H9 (cell line): Measurements from ENCODE around the gene RBM15. TPM values are rescaled to one million over a fixed set of nuclear protein-coding genes. Genes with fewer than 3 reads are reported as not detected.

ENCODE experiments used
- DNase-seq: peaks from one replicate; pipeline ENCODE4 v3.0.0-alpha.2; 2017
- H2AFZ ChIP-seq: one replicate; pipeline ENCODE4 v1.6.1; 2013; ENCODE audit warnings: mild to moderate bottlenecking, low read length, control low read depth, moderate library complexity
- H2AK5ac ChIP-seq: 2 replicates; pipeline ENCODE4 v1.6.1; 2013; ENCODE audit warnings: low read length, control low read depth, mixed read lengths; ENCODE audit not compliant: insufficient read length
- H2BK120ac ChIP-seq: one replicate; pipeline ENCODE4 v1.6.1; 2013; ENCODE audit warnings: low read depth, mild to moderate bottlenecking, low read length, control low read depth, inconsistent platforms; ENCODE audit not compliant: poor library complexity, severe bottlenecking
- H2BK12ac ChIP-seq: 2 replicates; pipeline ENCODE4 v1.6.1; 2013; ENCODE audit warnings: low read length, control low read depth, mixed read lengths, low read depth; ENCODE audit not compliant: insufficient read length
- H2BK15ac ChIP-seq: 2 replicates; pipeline ENCODE4 v1.6.1; 2013; ENCODE audit warnings: low read depth, low read length, control low read depth
- H2BK20ac ChIP-seq: one replicate; pipeline ENCODE4 v1.6.1; 2013; ENCODE audit warnings: low read depth, mild to moderate bottlenecking, low read length, control low read depth, inconsistent platforms; ENCODE audit not compliant: poor library complexity, severe bottlenecking
- H2BK5ac ChIP-seq: 2 replicates; pipeline ENCODE4 v1.6.1; 2013; ENCODE audit warnings: low read length, control low read depth, mixed read lengths; ENCODE audit not compliant: insufficient read length
- H3K14ac ChIP-seq: 2 replicates; pipeline ENCODE4 v1.6.1; 2013; ENCODE audit warnings: low read length, control low read depth; ENCODE audit not compliant: insufficient read depth
- H3K18ac ChIP-seq: 2 replicates; pipeline ENCODE4 v1.6.1; 2013; ENCODE audit warnings: low read depth, mild to moderate bottlenecking, mixed read lengths, low read length, control low read depth; ENCODE audit not compliant: insufficient read length
- H3K23ac ChIP-seq: 2 replicates; pipeline ENCODE4 v1.6.1; 2013; ENCODE audit warnings: low read length, control low read depth, mixed read lengths, low read depth; ENCODE audit not compliant: insufficient read length
- H3K23me2 ChIP-seq: 2 replicates; pipeline ENCODE4 v1.6.1; 2013; ENCODE audit warnings: low read depth, mild to moderate bottlenecking, mixed read lengths, low read length, control low read depth; ENCODE audit not compliant: insufficient read length, poor library complexity, severe bottlenecking
- H3K27ac ChIP-seq: 2 replicates; pipeline ENCODE4 v1.5.1; 2013; ENCODE audit warnings: low read length, control low read depth, mixed read lengths, low read depth; ENCODE audit not compliant: insufficient read length
- H3K27me3 ChIP-seq: 2 replicates; pipeline ENCODE4 v1.6.1; 2013; ENCODE audit warnings: low read length, control low read depth, inconsistent platforms; ENCODE audit not compliant: insufficient read depth
- H3K4ac ChIP-seq: 2 replicates; pipeline ENCODE4 v1.6.1; 2013; ENCODE audit warnings: low read depth, mild to moderate bottlenecking, control low read depth, inconsistent platforms, low read length, moderate library complexity
- H3K4me1 ChIP-seq: 2 replicates; pipeline ENCODE4 v1.6.1; 2013; ENCODE audit warnings: low read length, control low read depth, inconsistent platforms; ENCODE audit not compliant: insufficient read depth
- H3K4me2 ChIP-seq: 2 replicates; pipeline ENCODE4 v1.6.1; 2013; ENCODE audit warnings: low read length, control low read depth, mixed read lengths; ENCODE audit not compliant: insufficient read length, insufficient read depth
- H3K56ac ChIP-seq: 2 replicates; pipeline ENCODE4 v1.6.1; 2013; ENCODE audit warnings: low read depth, mild to moderate bottlenecking, mixed read lengths, low read length, control low read depth; ENCODE audit not compliant: insufficient read length
- H3K79me1 ChIP-seq: 2 replicates; pipeline ENCODE4 v1.6.1; 2013; ENCODE audit warnings: low read depth, mild to moderate bottlenecking, moderate library complexity, low read length, control low read depth, inconsistent platforms; ENCODE audit not compliant: insufficient read depth, poor library complexity, severe bottlenecking
- H3K79me2 ChIP-seq: 2 replicates; pipeline ENCODE4 v1.6.1; 2013; ENCODE audit warnings: low read length, control low read depth, inconsistent platforms; ENCODE audit not compliant: insufficient read depth
- H3K9ac ChIP-seq: 2 replicates; pipeline ENCODE4 v1.6.1; 2013; ENCODE audit warnings: low read length, control low read depth, mixed read lengths; ENCODE audit not compliant: insufficient read length; ENCODE audit errors: extremely low read depth
- H3K9me3 ChIP-seq: one replicate; pipeline ENCODE4 v1.6.1; 2013; ENCODE audit warnings: low read depth, low read length, inconsistent platforms; ENCODE audit not compliant: control insufficient read depth
- H3T11ph ChIP-seq: one replicate; pipeline ENCODE4 v1.6.1; 2013; ENCODE audit warnings: mild to moderate bottlenecking, low read length, control low read depth, inconsistent platforms
- H4K20me1 ChIP-seq: one replicate; pipeline ENCODE4 v1.6.1; 2013; ENCODE audit not compliant: control insufficient read depth, insufficient read length, insufficient read depth
- H4K5ac ChIP-seq: 2 replicates; pipeline ENCODE4 v1.6.1; 2013; ENCODE audit warnings: low read depth, mild to moderate bottlenecking, mixed read lengths, low read length, control low read depth; ENCODE audit not compliant: insufficient read length
- H4K8ac ChIP-seq: replicated peaks from 2 replicates; pipeline ENCODE4 v1.6.1; 2013; ENCODE audit warnings: low read length, control low read depth, mixed read lengths, low read depth; ENCODE audit not compliant: insufficient read length
- H4K91ac ChIP-seq: 2 replicates; pipeline ENCODE4 v1.6.1; 2013; ENCODE audit warnings: low read depth, mild to moderate bottlenecking, moderate library complexity, mixed read lengths, low read length, control low read depth; ENCODE audit not compliant: insufficient read length
- H3K27ac Mint-ChIP-seq, 3 experiments: 2 replicates in 2 of 3; 3 replicates in 1 of 3; pipeline ENCODE4 v1.8.0; 2020 to 2021; ENCODE audit warnings: mixed read lengths in 3 of 3, mild to moderate bottlenecking in 1 of 3, moderate library complexity in 1 of 3
- H3K27me3 Mint-ChIP-seq: 2 replicates; pipeline ENCODE4 v1.8.0; 2021; ENCODE audit warnings: low read depth, mild to moderate bottlenecking, moderate library complexity, mixed read lengths
- H3K36me3 Mint-ChIP-seq, 3 experiments: 2 replicates in 2 of 3; 3 replicates in 1 of 3; pipeline ENCODE4 v1.8.0; 2020 to 2021; ENCODE audit warnings: low read depth in 3 of 3, mixed read lengths in 3 of 3; ENCODE audit not compliant: insufficient read depth in 1 of 3
- H3K4me1 Mint-ChIP-seq, 2 experiments: 2 replicates each; pipeline ENCODE4 v1.8.0; 2020; ENCODE audit warnings: mixed read lengths in 2 of 2
- H3K4me3 Mint-ChIP-seq, 2 experiments: 2 replicates in 1 of 2; 3 replicates in 1 of 2; pipeline ENCODE4 v1.8.0; 2020 to 2021; ENCODE audit warnings: mild to moderate bottlenecking in 2 of 2, mixed read lengths in 2 of 2, moderate library complexity in 1 of 2
- H3K9me3 Mint-ChIP-seq, 2 experiments: 2 replicates in 1 of 2; 3 replicates in 1 of 2; pipeline ENCODE4 v1.8.0; 2020; ENCODE audit warnings: mild to moderate bottlenecking in 2 of 2, mixed read lengths in 2 of 2, moderate library complexity in 1 of 2
- WGBS: extraction: QIAGEN DNeasy Blood & Tissue Kit; methylation state at CpG from one replicate; pipeline ENCODE4 v1.1.7; 2013; ENCODE audit warnings: missing lambda C conversion rate, low lambda C conversion rate, mixed read lengths; ENCODE audit not compliant: insufficient read length; ENCODE audit errors: extremely low coverage; 5-methylcytosine and 5-hydroxymethylcytosine counted together
- total RNA-seq: library from RNA; stranded (reverse); gene quantifications from 2 replicates; pipeline ENCODE4 v1.2.1, GENCODE V29; 2021
- TF ChIP-seq, protein P1 (sequence below): fragments of 200-600 bp; sonication (generic); conservative IDR thresholded peaks from 3 replicates; pipeline ENCODE4 v1.8.0; 2021; ENCODE audit warnings: antibody characterized with exemption, mild to moderate bottlenecking

RBM15 gene
- total RNA-seq, 1 experiment from 2014 or later: 62.0 TPM

DNA sequence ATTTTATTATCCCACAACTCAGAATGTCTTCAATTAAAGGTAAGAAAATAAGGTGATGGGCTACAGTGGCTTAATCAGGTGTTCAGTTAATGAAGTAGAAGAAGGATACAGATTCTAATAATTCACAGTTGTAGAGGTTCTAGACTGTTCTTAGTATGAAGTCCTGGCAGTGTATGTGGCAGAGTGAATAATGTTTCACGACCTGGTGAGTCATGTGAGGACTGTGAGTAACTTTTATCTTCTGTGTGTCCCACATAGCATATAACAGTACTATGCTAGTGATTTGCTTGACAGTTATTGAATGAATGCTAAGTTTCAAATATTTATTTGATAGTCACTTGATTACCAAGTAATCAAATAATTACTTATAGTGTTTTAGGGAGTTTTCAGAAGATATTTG is 31.6 kb downstream of the RBM15 start:
- Histone ChIP-seq H3K14ac (no peak overlapping the region), H2BK120ac (no peak overlapping the region), H3K27me3 (no peaks in the 10 kb centered on the region), H3K79me2 (peaks cover 2% of the 10 kb centered on the region; the same call in 1 of the 2 replicates), H2BK12ac (no peak overlapping the region), H2AFZ (no peak overlapping the region), H3K56ac (no peak overlapping the region), H4K5ac (no peak overlapping the region), H2BK5ac (no peak overlapping the region), H4K91ac (no peak overlapping the region), H3K79me1 (peaks cover 5% of the 10 kb centered on the region), H3K23me2 (no peaks in the 10 kb centered on the region), H4K8ac (no peak overlapping the region), H3K27ac (no peak overlapping the region), H3K4me2 (no peak overlapping the region), H3K4me1 (no peaks in the 10 kb centered on the region), H3K18ac (no peak overlapping the region), H2AK5ac (no peak overlapping the region), H4K20me1 (no peaks in the 10 kb centered on the region), H3K4ac (no peak overlapping the region), H3K23ac (no peak overlapping the region), H2BK15ac (no peak overlapping the region), H2BK20ac (no peak overlapping the region), H3T11ph (no peak overlapping the region), H3K9me3 (no peaks in the 10 kb centered on the region), H3K9ac (no peak overlapping the region)
- Mint-ChIP-seq H3K27me3 (no peaks in the 10 kb centered on the region), H3K9me3 (no peaks in the 10 kb centered on the region), H3K36me3 (peaks cover 5 to 19% (median 19%) of the 10 kb centered on the region in 3 experiments), H3K4me3 (no peak overlapping the region), H3K4me1 (no peaks in the 10 kb centered on the region), H3K27ac (no peak overlapping the region)
- TF ChIP-seq, protein P1, sequence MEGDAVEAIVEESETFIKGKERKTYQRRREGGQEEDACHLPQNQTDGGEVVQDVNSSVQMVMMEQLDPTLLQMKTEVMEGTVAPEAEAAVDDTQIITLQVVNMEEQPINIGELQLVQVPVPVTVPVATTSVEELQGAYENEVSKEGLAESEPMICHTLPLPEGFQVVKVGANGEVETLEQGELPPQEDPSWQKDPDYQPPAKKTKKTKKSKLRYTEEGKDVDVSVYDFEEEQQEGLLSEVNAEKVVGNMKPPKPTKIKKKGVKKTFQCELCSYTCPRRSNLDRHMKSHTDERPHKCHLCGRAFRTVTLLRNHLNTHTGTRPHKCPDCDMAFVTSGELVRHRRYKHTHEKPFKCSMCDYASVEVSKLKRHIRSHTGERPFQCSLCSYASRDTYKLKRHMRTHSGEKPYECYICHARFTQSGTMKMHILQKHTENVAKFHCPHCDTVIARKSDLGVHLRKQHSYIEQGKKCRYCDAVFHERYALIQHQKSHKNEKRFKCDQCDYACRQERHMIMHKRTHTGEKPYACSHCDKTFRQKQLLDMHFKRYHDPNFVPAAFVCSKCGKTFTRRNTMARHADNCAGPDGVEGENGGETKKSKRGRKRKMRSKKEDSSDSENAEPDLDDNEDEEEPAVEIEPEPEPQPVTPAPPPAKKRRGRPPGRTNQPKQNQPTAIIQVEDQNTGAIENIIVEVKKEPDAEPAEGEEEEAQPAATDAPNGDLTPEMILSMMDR: no peak
- no CpG with 5 or more reads among the region's 1 CpG for WGBS
- DNase-seq: no peak
